ENCODE measurements around the gene CNTN1. TPM values are rescaled to one million over a fixed set of nuclear protein-coding genes. Genes with fewer than 3 reads are reported as not detected.

The CNTN1 gene
- total and polyA plus RNA-seq, 2 of the 8 experiments (the other 6 are each of a cell fraction or from before 2014, with no cell fraction given): 7.2 to 21.8 TPM

DNA sequence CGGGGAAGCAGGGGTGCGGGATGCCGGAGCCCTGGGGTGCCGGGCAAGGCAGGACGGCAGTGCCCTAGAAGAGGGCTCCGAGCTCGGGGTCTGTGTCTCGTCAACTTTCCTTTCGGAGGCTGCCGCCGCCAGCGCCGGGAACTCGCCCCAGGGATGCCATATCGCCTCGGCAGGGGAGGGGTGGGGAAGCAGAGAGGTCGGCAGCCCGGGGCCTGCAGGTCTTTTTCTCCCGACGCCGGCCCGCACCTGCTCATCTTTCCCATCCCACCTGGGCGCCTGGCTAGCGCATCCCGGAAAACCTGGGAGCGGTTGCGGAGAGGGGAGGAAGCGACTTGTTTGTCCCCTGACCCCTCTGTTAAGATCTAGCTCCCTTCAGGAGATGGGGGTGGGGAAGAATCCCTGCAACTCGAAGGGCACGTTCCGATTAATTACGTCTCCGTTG, 547 bp downstream of the CNTN1 start:
- peak overlapping the region; percentile 44 to 81 (median 64) for H3K4me3 ChIP-seq (ENCODE audit: extremely low read depth in 1 of 4, insufficient read depth in 2 of 4, low read depth in 3 of 4, low read length in 4 of 4)
- H2AFZ ChIP-seq (ENCODE audit: low read length): peak overlapping the region; percentile 97
- ChIA-PET POLR2A (ENCODE audit: partially characterized antibody) (no interaction called here), CTCF (ENCODE audit: partially characterized antibody) (interaction anchor here (0.6 to 1.0 kb wide), 2 partner anchors 24 to 53 kb away, joined by 3 read pairs; no protein-coding TSS in a partner anchor)
- no peak overlapping the region for H2BK12ac ChIP-seq (ENCODE audit: low read depth, low read length)
- no peaks in the 10 kb centered on the region for H3K79me1 ChIP-seq (ENCODE audit: low read depth, low read length)
- H3K23me2 ChIP-seq (ENCODE audit: low read depth, low read length): peaks cover 14% of the 10 kb centered on the region
- no peaks in the 10 kb centered on the region for H4K20me1 ChIP-seq (replicated peaks in 1 of 2; ENCODE audit: control insufficient read depth in 1 of 2, insufficient read depth in 2 of 2, low read length in 2 of 2)
- H2BK120ac ChIP-seq (replicated peaks; ENCODE audit: low read depth, low read length): no peak overlapping the region
- H3K56ac ChIP-seq (replicated peaks; ENCODE audit: insufficient read length, low read depth, low read length): no peak overlapping the region
- no peaks in the 10 kb centered on the region for H3K9me3 ChIP-seq (ENCODE audit: insufficient read depth in 2 of 2, low read depth in 1 of 2, low read length in 1 of 2)
- H3K4me2 ChIP-seq (ENCODE audit: insufficient read depth in 1 of 2, low read depth in 2 of 2, low read length in 2 of 2): peak overlapping the region; percentile 96 to 98
- FAIRE-seq: no peak
- H4K8ac ChIP-seq (ENCODE audit: extremely low read depth, insufficient read depth, low read length): no peak overlapping the region; the same call in 1 of the 2 replicates
- peak overlapping the region in 2 of 4 experiments; percentile 17 to 53; a peak in 2 of 7 replicates for H3K9ac ChIP-seq (replicated peaks in 1 of 4; ENCODE audit: extremely low read depth in 1 of 4, low read depth in 3 of 4, low read length in 3 of 4)
- TF ChIP-seq KDM4A (IDR thresholded peaks at IDR 0.05; ENCODE audit: low read depth, low read length, severe bottlenecking) (peak; percentile 66), EGR1 (IDR thresholded peaks at IDR 0.05; ENCODE audit: borderline replicate concordance, low read depth, low read length) (no peak), SIN3A (conservative IDR thresholded peaks at IDR 0.05 in 1 of 2, IDR thresholded peaks at IDR 0.05 in 1 of 2; ENCODE audit: low read depth in 1 of 2, low read length in 2 of 2) (0 out of 4 replicates have a peak, but pooled peaks of 1 of the 2 experiments have one; percentile 10), RBBP5 (IDR thresholded peaks at IDR 0.05; ENCODE audit: borderline replicate concordance, low read depth, low read length) (0 out of 2 replicates have a peak, but pooled peaks have one; percentile 42), ASH2L (IDR thresholded peaks at IDR 0.05; ENCODE audit: low read length) (peak; percentile 86), TBP (IDR thresholded peaks at IDR 0.05; ENCODE audit: low read depth, low read length) (no peak)
- H3K27me3 ChIP-seq (replicated peaks in 1 of 4; ENCODE audit: control insufficient read depth in 3 of 4, extremely low read depth in 1 of 4, insufficient read depth in 3 of 4, low read length in 3 of 4): peaks cover 0 to 2% (median 0%) of the 10 kb centered on the region in 4 experiments; a peak in 1 of 7 replicates
- H4K91ac ChIP-seq (replicated peaks; ENCODE audit: insufficient read length, low read length): no peak overlapping the region
- H2BK15ac ChIP-seq (ENCODE audit: low read length): no peak overlapping the region
- DNase-seq (ENCODE audit: low read depth in 1 of 2, low spot score in 2 of 2): peak in 1 of 2 experiments; percentile 75
- no peaks in the 10 kb centered on the region for H3K79me2 ChIP-seq (ENCODE audit: control insufficient read depth in 1 of 2, insufficient read depth in 2 of 2, low read length in 2 of 2)
- no peak overlapping the region for H2BK5ac ChIP-seq (ENCODE audit: low read depth, low read length)
- no peak overlapping the region for H4K5ac ChIP-seq (ENCODE audit: insufficient read length, low read depth, low read length)
- no peak overlapping the region for H3K27ac ChIP-seq (ENCODE audit: low read depth, low read length)
- no peaks in the 10 kb centered on the region for H3K36me3 ChIP-seq (ENCODE audit: control insufficient read depth in 2 of 4, insufficient read depth in 4 of 4, low read length in 3 of 4)
- H3K23ac ChIP-seq (ENCODE audit: insufficient read length): no peak overlapping the region
- peaks cover 0 to 2% (median 0%) of the 10 kb centered on the region in 4 experiments; a peak in 2 of 7 replicates for H3K4me1 ChIP-seq (replicated peaks in 1 of 4; ENCODE audit: control insufficient read depth in 3 of 4, insufficient read depth in 4 of 4, low read length in 3 of 4)
- H3K18ac ChIP-seq (ENCODE audit: extremely low read depth, low read length): no peak overlapping the region; the same call in 1 of the 2 replicates
- no peak overlapping the region for H3K14ac ChIP-seq (ENCODE audit: insufficient read length)
- no peak overlapping the region for H2AK5ac ChIP-seq (ENCODE audit: low read depth, low read length)
- H3K4ac ChIP-seq (replicated peaks; ENCODE audit: insufficient read length, low read depth, low read length): no peak overlapping the region
- H2BK20ac ChIP-seq (ENCODE audit: low read length): no peak overlapping the region
- 0% methylated on average over 22 of the region's 33 CpGs; no CpG with 5 or more reads in 1 of the 2 experiments for WGBS, 2 experiments (ENCODE audit: extremely low coverage in 1 of 2, insufficient coverage in 1 of 2, insufficient read length in 1 of 2, insufficient replicate concordance in 2 of 2, low coverage in 1 of 2, low lambda C conversion rate in 2 of 2, missing lambda C conversion rate in 1 of 2)

Measured in H1 (cell line).